ENCODE data around the gene PDHB.

The PDHB gene

DNA sequence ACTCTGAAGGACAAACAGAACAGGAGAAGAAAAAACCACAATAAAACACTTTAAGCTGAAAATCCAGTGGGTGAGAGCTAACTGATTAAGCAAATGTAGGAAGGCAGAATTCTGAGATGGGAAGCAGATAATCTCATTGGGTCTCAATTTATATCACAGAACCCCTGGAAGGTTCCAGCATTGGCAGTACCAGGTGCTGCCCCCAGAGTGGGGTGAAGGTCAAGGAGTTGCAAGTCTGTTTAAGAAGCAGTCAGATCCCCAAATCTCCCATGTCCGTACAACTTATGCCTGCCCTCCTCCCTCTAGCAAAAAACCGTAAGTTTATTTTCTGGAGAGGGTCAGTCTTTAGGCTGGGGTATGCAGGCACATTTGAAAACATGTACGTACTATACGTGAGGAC, 55.9 kb downstream of the PDHB start:
- no peak overlapping the region for H3K4me3 ChIP-seq (replicated peaks; ENCODE audit: low read depth, low read length)
- no peaks in the 10 kb centered on the region for H3K27me3 ChIP-seq (replicated peaks; ENCODE audit: control insufficient read depth, insufficient read depth, low read length)
- DNase-seq (ENCODE audit: extremely low read depth, insufficient read length), result no peak
- no peaks in the 10 kb centered on the region for H3K36me3 ChIP-seq (ENCODE audit: control insufficient read depth, insufficient read depth, low read length)
- TF ChIP-seq, protein P1, sequence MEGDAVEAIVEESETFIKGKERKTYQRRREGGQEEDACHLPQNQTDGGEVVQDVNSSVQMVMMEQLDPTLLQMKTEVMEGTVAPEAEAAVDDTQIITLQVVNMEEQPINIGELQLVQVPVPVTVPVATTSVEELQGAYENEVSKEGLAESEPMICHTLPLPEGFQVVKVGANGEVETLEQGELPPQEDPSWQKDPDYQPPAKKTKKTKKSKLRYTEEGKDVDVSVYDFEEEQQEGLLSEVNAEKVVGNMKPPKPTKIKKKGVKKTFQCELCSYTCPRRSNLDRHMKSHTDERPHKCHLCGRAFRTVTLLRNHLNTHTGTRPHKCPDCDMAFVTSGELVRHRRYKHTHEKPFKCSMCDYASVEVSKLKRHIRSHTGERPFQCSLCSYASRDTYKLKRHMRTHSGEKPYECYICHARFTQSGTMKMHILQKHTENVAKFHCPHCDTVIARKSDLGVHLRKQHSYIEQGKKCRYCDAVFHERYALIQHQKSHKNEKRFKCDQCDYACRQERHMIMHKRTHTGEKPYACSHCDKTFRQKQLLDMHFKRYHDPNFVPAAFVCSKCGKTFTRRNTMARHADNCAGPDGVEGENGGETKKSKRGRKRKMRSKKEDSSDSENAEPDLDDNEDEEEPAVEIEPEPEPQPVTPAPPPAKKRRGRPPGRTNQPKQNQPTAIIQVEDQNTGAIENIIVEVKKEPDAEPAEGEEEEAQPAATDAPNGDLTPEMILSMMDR (IDR thresholded peaks at IDR 0.05; ENCODE audit: insufficient read depth, low read length, poor library complexity, severe bottlenecking), result no peak

Data from GM06990 (cell line).